Measurements from ENCODE around the gene TEX19.

DNA sequence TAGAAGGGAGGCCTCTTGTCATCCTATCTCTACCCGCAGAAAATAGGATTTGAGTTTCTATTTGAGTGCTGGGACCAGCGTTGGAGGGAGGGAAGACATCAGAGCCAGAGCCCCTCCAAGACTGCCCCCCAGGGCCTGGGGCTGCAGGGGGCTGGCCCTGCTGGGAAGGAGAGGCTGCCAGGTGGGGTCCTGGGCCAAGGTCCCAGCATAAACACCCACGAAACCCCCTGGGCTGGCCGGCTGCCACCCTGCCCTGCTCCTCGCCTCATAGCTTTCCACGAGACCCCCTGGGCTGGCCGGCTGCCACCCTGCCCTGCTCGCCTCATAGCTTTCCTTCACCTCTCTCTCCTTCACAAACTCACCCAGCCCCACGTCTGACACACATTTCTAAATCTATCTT is 10.6 kb upstream of the TEX19 start:
- no peak for TF ChIP-seq SIN3A (IDR thresholded peaks at IDR 0.05; ENCODE audit: borderline replicate concordance, insufficient read depth, low read depth, low read length)
- TF ChIP-seq POLR2AphosphoS5 (IDR thresholded peaks at IDR 0.05; ENCODE audit: low read depth, low read length), result no peak
- TF ChIP-seq, protein P1, sequence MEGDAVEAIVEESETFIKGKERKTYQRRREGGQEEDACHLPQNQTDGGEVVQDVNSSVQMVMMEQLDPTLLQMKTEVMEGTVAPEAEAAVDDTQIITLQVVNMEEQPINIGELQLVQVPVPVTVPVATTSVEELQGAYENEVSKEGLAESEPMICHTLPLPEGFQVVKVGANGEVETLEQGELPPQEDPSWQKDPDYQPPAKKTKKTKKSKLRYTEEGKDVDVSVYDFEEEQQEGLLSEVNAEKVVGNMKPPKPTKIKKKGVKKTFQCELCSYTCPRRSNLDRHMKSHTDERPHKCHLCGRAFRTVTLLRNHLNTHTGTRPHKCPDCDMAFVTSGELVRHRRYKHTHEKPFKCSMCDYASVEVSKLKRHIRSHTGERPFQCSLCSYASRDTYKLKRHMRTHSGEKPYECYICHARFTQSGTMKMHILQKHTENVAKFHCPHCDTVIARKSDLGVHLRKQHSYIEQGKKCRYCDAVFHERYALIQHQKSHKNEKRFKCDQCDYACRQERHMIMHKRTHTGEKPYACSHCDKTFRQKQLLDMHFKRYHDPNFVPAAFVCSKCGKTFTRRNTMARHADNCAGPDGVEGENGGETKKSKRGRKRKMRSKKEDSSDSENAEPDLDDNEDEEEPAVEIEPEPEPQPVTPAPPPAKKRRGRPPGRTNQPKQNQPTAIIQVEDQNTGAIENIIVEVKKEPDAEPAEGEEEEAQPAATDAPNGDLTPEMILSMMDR (IDR thresholded peaks at IDR 0.05), result no peak
- TF ChIP-seq, protein P2, sequence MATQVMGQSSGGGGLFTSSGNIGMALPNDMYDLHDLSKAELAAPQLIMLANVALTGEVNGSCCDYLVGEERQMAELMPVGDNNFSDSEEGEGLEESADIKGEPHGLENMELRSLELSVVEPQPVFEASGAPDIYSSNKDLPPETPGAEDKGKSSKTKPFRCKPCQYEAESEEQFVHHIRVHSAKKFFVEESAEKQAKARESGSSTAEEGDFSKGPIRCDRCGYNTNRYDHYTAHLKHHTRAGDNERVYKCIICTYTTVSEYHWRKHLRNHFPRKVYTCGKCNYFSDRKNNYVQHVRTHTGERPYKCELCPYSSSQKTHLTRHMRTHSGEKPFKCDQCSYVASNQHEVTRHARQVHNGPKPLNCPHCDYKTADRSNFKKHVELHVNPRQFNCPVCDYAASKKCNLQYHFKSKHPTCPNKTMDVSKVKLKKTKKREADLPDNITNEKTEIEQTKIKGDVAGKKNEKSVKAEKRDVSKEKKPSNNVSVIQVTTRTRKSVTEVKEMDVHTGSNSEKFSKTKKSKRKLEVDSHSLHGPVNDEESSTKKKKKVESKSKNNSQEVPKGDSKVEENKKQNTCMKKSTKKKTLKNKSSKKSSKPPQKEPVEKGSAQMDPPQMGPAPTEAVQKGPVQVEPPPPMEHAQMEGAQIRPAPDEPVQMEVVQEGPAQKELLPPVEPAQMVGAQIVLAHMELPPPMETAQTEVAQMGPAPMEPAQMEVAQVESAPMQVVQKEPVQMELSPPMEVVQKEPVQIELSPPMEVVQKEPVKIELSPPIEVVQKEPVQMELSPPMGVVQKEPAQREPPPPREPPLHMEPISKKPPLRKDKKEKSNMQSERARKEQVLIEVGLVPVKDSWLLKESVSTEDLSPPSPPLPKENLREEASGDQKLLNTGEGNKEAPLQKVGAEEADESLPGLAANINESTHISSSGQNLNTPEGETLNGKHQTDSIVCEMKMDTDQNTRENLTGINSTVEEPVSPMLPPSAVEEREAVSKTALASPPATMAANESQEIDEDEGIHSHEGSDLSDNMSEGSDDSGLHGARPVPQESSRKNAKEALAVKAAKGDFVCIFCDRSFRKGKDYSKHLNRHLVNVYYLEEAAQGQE (IDR thresholded peaks at IDR 0.05; ENCODE audit: insufficient read depth in 1 of 2, low read depth in 2 of 2, low read length in 1 of 2), result no peak
